ENCODE results near the gene ZNF195.
"Not testable (repeated sequence)": the region's sequence is repeated elsewhere in the genome, so short reads cannot be mapped to it uniquely, and the experiment has no call there.

- TF ChIP-seq CTCF, POLR2A (IDR thresholded peaks at IDR 0.05): not testable (repeated sequence)
Observed at GRCh38 chr11:3336420-3336819, 42.5 kb downstream of the ZNF195 start.

All from lower leg skin (tissue), 3 donors.